H1 (cell line): ENCODE measurements around the gene SIGLEC12. TPM values are rescaled to one million over a fixed set of nuclear protein-coding genes. Genes with fewer than 3 reads are reported as not detected.

ENCODE experiments used
- CTCF ChIA-PET: fragments of 300-600 bp; sonication (Branson Sonifier 250); formaldehyde crosslinking; loops from one replicate; lab custom pipeline; 2021; ENCODE audit not compliant: partially characterized antibody; lab: Charles Lee
- POLR2A ChIA-PET: fragments of 300-600 bp; sonication (Branson Sonifier 250); formaldehyde crosslinking; loops from one replicate; lab custom pipeline; 2021; ENCODE audit warnings: inconsistent platforms; ENCODE audit not compliant: partially characterized antibody; lab: Charles Lee
- DNase-seq, 2 experiments: peaks; one replicate each; pipeline versions ENCODE4 v3.0.0 to v3.0.0-alpha.2; 2010 to 2022; ENCODE audit warnings: low spot score in 2 of 2, low read depth in 1 of 2, mixed read lengths in 1 of 2
- FAIRE-seq: peaks from 2 replicates; lab custom pipeline; 2011; peaks lifted over from hg19 to GRCh38; lab: Jason Lieb, UNC
- H2AFZ ChIP-seq: 2 replicates; pipeline ENCODE4 v1.8.1; 2012; ENCODE audit warnings: low read length, inconsistent platforms
- H2AK5ac ChIP-seq: 2 replicates; pipeline ENCODE4 v1.6.1; 2013; ENCODE audit warnings: low read depth, low read length
- H2BK120ac ChIP-seq: replicated peaks from 2 replicates; pipeline ENCODE3; 2013; ENCODE audit warnings: low read depth, low read length, inconsistent platforms
- H2BK12ac ChIP-seq: 2 replicates; pipeline ENCODE4 v1.6.1; 2013; ENCODE audit warnings: low read depth, low read length
- H2BK15ac ChIP-seq: 2 replicates; pipeline ENCODE4 v1.6.1; 2013; ENCODE audit warnings: low read length
- H2BK20ac ChIP-seq: 2 replicates; pipeline ENCODE4 v1.6.1; 2013; ENCODE audit warnings: low read length
- H2BK5ac ChIP-seq: 2 replicates; pipeline ENCODE4 v1.6.1; 2013; ENCODE audit warnings: low read depth, low read length
- H3K14ac ChIP-seq: 2 replicates; pipeline ENCODE4 v1.6.1; 2013; ENCODE audit warnings: inconsistent platforms; ENCODE audit not compliant: insufficient read length
- H3K18ac ChIP-seq: 2 replicates; pipeline ENCODE4 v1.6.1; 2013; ENCODE audit warnings: low read length; ENCODE audit errors: extremely low read depth
- H3K23ac ChIP-seq: 2 replicates; pipeline ENCODE4 v1.6.1; 2013; ENCODE audit warnings: inconsistent platforms; ENCODE audit not compliant: insufficient read length
- H3K23me2 ChIP-seq: 2 replicates; pipeline ENCODE4 v1.6.1; 2013; ENCODE audit warnings: low read depth, low read length
- H3K27ac ChIP-seq: 2 replicates; pipeline ENCODE4 v1.6.1; 2011; ENCODE audit warnings: low read depth, low read length, inconsistent platforms
- H3K27me3 ChIP-seq, 4 experiments: replicated peaks in 1 of 4; 1 replicate in 1 of 4; 2 replicates in 3 of 4; pipeline versions ENCODE4 v1.6.1 to v1.8.1; 2011 to 2013; ENCODE audit warnings: low read length in 3 of 4, mild to moderate bottlenecking in 3 of 4, inconsistent platforms in 2 of 4, mixed read lengths in 2 of 4, moderate library complexity in 1 of 4; ENCODE audit not compliant: control insufficient read depth in 3 of 4, insufficient read depth in 3 of 4; ENCODE audit errors: extremely low read depth in 1 of 4
- H3K36me3 ChIP-seq, 4 experiments: 2 replicates each; pipeline versions ENCODE4 v1.6.1 to v1.8.1; 2011 to 2013; ENCODE audit warnings: mild to moderate bottlenecking in 4 of 4, low read length in 3 of 4, moderate library complexity in 2 of 4, control low read depth in 1 of 4, inconsistent platforms in 1 of 4; ENCODE audit not compliant: insufficient read depth in 4 of 4, control insufficient read depth in 2 of 4
- H3K4ac ChIP-seq: replicated peaks from 2 replicates; pipeline ENCODE3; 2013; ENCODE audit warnings: low read length, low read depth, mixed read lengths, inconsistent platforms; ENCODE audit not compliant: insufficient read length
- H3K4me1 ChIP-seq, 4 experiments: replicated peaks in 1 of 4; 1 replicate in 1 of 4; 2 replicates in 3 of 4; pipeline versions ENCODE4 v1.6.1 to v1.8.1; 2011 to 2013; ENCODE audit warnings: low read length in 3 of 4, inconsistent platforms in 2 of 4, mixed read lengths in 1 of 4; ENCODE audit not compliant: insufficient read depth in 4 of 4, control insufficient read depth in 3 of 4
- H3K4me2 ChIP-seq, 2 experiments: 2 replicates each; pipeline versions ENCODE4 v1.6.1 to v1.8.1; 2011 to 2013; ENCODE audit warnings: low read depth in 2 of 2, low read length in 2 of 2, control low read depth in 1 of 2, inconsistent platforms in 1 of 2, mild to moderate bottlenecking in 1 of 2; ENCODE audit not compliant: insufficient read depth in 1 of 2
- H3K4me3 ChIP-seq, 4 experiments: fragments of 200-600, 300-600 bp in 1 of 4; sonication (generic), shearing (Covaris generic), sonication (Bioruptor Twin) in 1 of 4; 2 replicates each; pipeline versions ENCODE4 v1.5.1 to v1.8.1; 2011 to 2016; ENCODE audit warnings: low read length in 4 of 4, low read depth in 3 of 4, control low read depth in 2 of 4, inconsistent platforms in 2 of 4, mild to moderate bottlenecking in 2 of 4, mixed read lengths in 1 of 4, moderate library complexity in 1 of 4; ENCODE audit not compliant: insufficient read depth in 2 of 4; ENCODE audit errors: extremely low read depth in 1 of 4
- H3K56ac ChIP-seq: replicated peaks from 2 replicates; pipeline ENCODE3; 2013; ENCODE audit warnings: low read depth, mild to moderate bottlenecking, mixed read lengths, low read length, inconsistent platforms; ENCODE audit not compliant: insufficient read length
- H3K79me1 ChIP-seq: 2 replicates; pipeline ENCODE4 v1.6.1; 2013; ENCODE audit warnings: low read depth, low read length, control low read depth
- H3K79me2 ChIP-seq, 2 experiments: 2 replicates each; pipeline versions ENCODE4 v1.6.1 to v1.8.1; 2012 to 2013; ENCODE audit warnings: low read length in 2 of 2, mild to moderate bottlenecking in 2 of 2, inconsistent platforms in 1 of 2; ENCODE audit not compliant: insufficient read depth in 2 of 2, control insufficient read depth in 1 of 2
- H3K9ac ChIP-seq, 4 experiments: replicated peaks in 1 of 4; 1 replicate in 1 of 4; 2 replicates in 3 of 4; pipeline versions ENCODE4 v1.6.1 to v1.8.1; 2011 to 2013; ENCODE audit warnings: low read depth in 3 of 4, low read length in 3 of 4, control low read depth in 2 of 4, mild to moderate bottlenecking in 2 of 4, moderate library complexity in 2 of 4, inconsistent platforms in 1 of 4; ENCODE audit errors: extremely low read depth in 1 of 4
- H3K9me3 ChIP-seq, 2 experiments: 2 replicates each; pipeline versions ENCODE4 v1.6.1 to v1.8.1; 2012 to 2013; ENCODE audit warnings: mild to moderate bottlenecking in 2 of 2, moderate library complexity in 2 of 2, control low read depth in 1 of 2, inconsistent platforms in 1 of 2, low read depth in 1 of 2, low read length in 1 of 2, mixed read lengths in 1 of 2; ENCODE audit not compliant: insufficient read depth in 2 of 2
- H4K20me1 ChIP-seq, 2 experiments: replicated peaks in 1 of 2; 2 replicates each; pipeline versions ENCODE3 to v1.8.1; 2011 to 2013; ENCODE audit warnings: inconsistent platforms in 2 of 2, low read length in 2 of 2, mild to moderate bottlenecking in 1 of 2; ENCODE audit not compliant: insufficient read depth in 2 of 2, control insufficient read depth in 1 of 2
- H4K5ac ChIP-seq: 2 replicates; pipeline ENCODE4 v1.6.1; 2013; ENCODE audit warnings: low read length, low read depth, mixed read lengths, inconsistent platforms; ENCODE audit not compliant: insufficient read length
- H4K8ac ChIP-seq: 2 replicates; pipeline ENCODE4 v1.8.0; 2013; ENCODE audit warnings: mild to moderate bottlenecking, moderate library complexity, low read length, inconsistent platforms; ENCODE audit not compliant: insufficient read depth; ENCODE audit errors: extremely low read depth
- H4K91ac ChIP-seq: replicated peaks from 2 replicates; pipeline ENCODE3; 2013; ENCODE audit warnings: low read length, mixed read lengths, inconsistent platforms; ENCODE audit not compliant: insufficient read length
- ASH2L ChIP-seq: fragments of 200-600, 300-600 bp; sonication (generic); IDR thresholded peaks from one replicate; pipeline ENCODE4 v1.7.1; 2017; ENCODE audit warnings: low read length
- ATF2 ChIP-seq: IDR thresholded peaks from 2 replicates; pipeline ENCODE4 v1.6.1; 2012; ENCODE audit warnings: low read length, inconsistent platforms
- CBX8 ChIP-seq: fragments of 300-800, 300-1000 bp; sonication (generic); IDR thresholded peaks from 2 replicates; pipeline ENCODE4 v1.7.1; 2016; ENCODE audit warnings: low read depth, low read length, borderline replicate concordance
- CHD1 ChIP-seq: IDR thresholded peaks from 2 replicates; pipeline ENCODE4 v1.6.1; 2012; ENCODE audit warnings: low read depth, low read length, improper control_type of control experiment
- POLR2AphosphoS5 ChIP-seq: IDR thresholded peaks from 2 replicates; pipeline ENCODE4 v1.6.1; 2011; ENCODE audit warnings: low read depth, low read length
- POU5F1 ChIP-seq: IDR thresholded peaks from 2 replicates; pipeline ENCODE4 v1.6.1; 2011; ENCODE audit warnings: low read depth, mild to moderate bottlenecking, low read length, moderate library complexity
- RAD21 ChIP-seq, 2 experiments: IDR thresholded peaks in 1 of 2; conservative IDR thresholded peaks in 1 of 2; 2 replicates each; pipeline ENCODE4 v1.6.1; 2011; ENCODE audit warnings: low read depth in 2 of 2, low read length in 2 of 2, improper control_type of control experiment in 1 of 2, inconsistent platforms in 1 of 2, mild to moderate bottlenecking in 1 of 2, moderate library complexity in 1 of 2
- RNF2 ChIP-seq: fragments of 200-900, 300-1000 bp; sonication (generic); IDR thresholded peaks from 2 replicates; pipeline ENCODE4 v1.7.1; 2016; ENCODE audit warnings: borderline replicate concordance, low read depth, mild to moderate bottlenecking, antibody characterized with exemption, low read length; ENCODE audit not compliant: poor library complexity, severe bottlenecking; ENCODE audit errors: missing control alignments
- SP4 ChIP-seq: IDR thresholded peaks from 2 replicates; pipeline ENCODE4 v1.6.1; 2012; ENCODE audit warnings: low read length, inconsistent platforms
- TAF7 ChIP-seq: optimal IDR thresholded peaks from 2 replicates; pipeline ENCODE3; 2011; ENCODE audit warnings: low read depth, mild to moderate bottlenecking, inconsistent platforms, low read length, moderate library complexity, borderline replicate concordance
- USF2 ChIP-seq: IDR thresholded peaks from 2 replicates; pipeline ENCODE4 v1.6.1; 2011; ENCODE audit warnings: low read length, improper control_type of control experiment
- WGBS, 2 experiments: shearing (Covaris generic) in 1 of 2; methylation state at CpG; one replicate each; pipeline versions ENCODE4 v1.1.6 to v1.1.7; 2013 to 2015; ENCODE audit warnings: low lambda C conversion rate in 2 of 2, mixed read lengths in 2 of 2, inconsistent platforms in 1 of 2, low coverage in 1 of 2, missing lambda C conversion rate in 1 of 2; ENCODE audit not compliant: insufficient replicate concordance in 2 of 2, insufficient coverage in 1 of 2, insufficient read length in 1 of 2; ENCODE audit errors: extremely low coverage in 1 of 2, missing lambda C conversion rate in 1 of 2; 5-methylcytosine and 5-hydroxymethylcytosine counted together
- polyA plus RNA-seq, 7 experiments: library from polyadenylated mRNA; depleted of rRNA in 3 of 7; stranded (reverse) in 5 of 7; unstranded in 2 of 7; fragments of >200 nt in 5 of 7; fragments of 200-250 nt in 2 of 7; gene quantifications; 1 replicate in 5 of 7; 2 replicates in 1 of 7; 4 replicates in 1 of 7; pipeline versions ENCODE4 v1.2.1 to v1.2.3, GENCODE V29; 2011 to 2013; ENCODE audit warnings: missing spikeins in 2 of 7, mixed read lengths in 2 of 7
- total RNA-seq: library from RNA; stranded (reverse); fragmentation: NEBNext Ultra II Directional; extraction: Animal tissue kit (Norgen Biotek cat#: 25700); gene quantifications from 2 replicates; pipeline ENCODE4 v1.2.1, GENCODE V29; 2021

The SIGLEC12 gene
- total and polyA plus RNA-seq, 2 of the 8 experiments (the other 6 are each of a cell fraction or from before 2014, with no cell fraction given): not detected

GRCh38 chr19:51491586-51491985 is 10.0 kb downstream of the SIGLEC12 start:
- Histone ChIP-seq H3K4me1 (no peaks in the 10 kb centered on the region), H2BK12ac (no peak overlapping the region), H4K8ac (no peak overlapping the region), H3K4me2 (no peak overlapping the region), H2BK120ac (no peak overlapping the region), H3K27me3 (no peaks in the 10 kb centered on the region; a peak in 1 of 7 replicates), H3K23me2 (peaks cover 5% of the 10 kb centered on the region; the same call in 1 of the 2 replicates), H2AFZ (no peak overlapping the region), H2BK20ac (no peak overlapping the region), H4K91ac (no peak overlapping the region), H2BK5ac (no peak overlapping the region), H3K79me2 (no peaks in the 10 kb centered on the region), H2BK15ac (no peak overlapping the region), H3K79me1 (no peaks in the 10 kb centered on the region), H3K56ac (no peak overlapping the region), H3K18ac (no peak overlapping the region), H3K9ac (no peak overlapping the region), H3K4ac (no peak overlapping the region), H3K4me3 (no peak overlapping the region), H3K14ac (no peak overlapping the region), H3K27ac (no peak overlapping the region), H4K20me1 (no peaks in the 10 kb centered on the region), H3K36me3 (no peaks in the 10 kb centered on the region), H3K9me3 (peaks cover 45 to 60% of the 10 kb centered on the region in 2 experiments), H4K5ac (no peak overlapping the region), H3K23ac (no peak overlapping the region), H2AK5ac (no peak overlapping the region)
- FAIRE-seq (no peak), DNase-seq (no peak)
- ChIA-PET POLR2A (no interaction called here), CTCF (no interaction called here)
- 82% methylated on average over 7 of the region's 7 CpGs; no CpG with 5 or more reads in 1 of the 2 experiments for WGBS, 2 experiments
- no peak for TF ChIP-seq TAF7
- TF ChIP-seq POU5F1: no peak
- TF ChIP-seq ASH2L: no peak
- no peak for TF ChIP-seq RAD21 (IDR thresholded peaks at IDR 0.05 in 1 of 2, conservative IDR thresholded peaks at IDR 0.05 in 1 of 2; ENCODE audit: low read depth in 2 of 2, low read length in 2 of 2)
- TF ChIP-seq ATF2: no peak
- no peak for TF ChIP-seq POLR2AphosphoS5
- TF ChIP-seq RNF2: no peak
- no peak for TF ChIP-seq SP4
- TF ChIP-seq CHD1: no peak
- no peak for TF ChIP-seq CBX8
- no peak for TF ChIP-seq USF2
